Mucosa of rectum (tissue), 2 donors: ENCODE results near the gene CDH6.

Experiments used
- H3K27ac ChIP-seq, 2 donors: one replicate each; pipeline ENCODE4 v1.7.0; 2013; ENCODE audit warnings: inconsistent platforms in 2 of 2, low read depth in 2 of 2, low read length in 2 of 2
- H3K27me3 ChIP-seq, 2 donors: one replicate each; pipeline ENCODE4 v1.7.0; 2013; ENCODE audit warnings: low read length in 2 of 2; ENCODE audit not compliant: control insufficient read depth in 2 of 2, insufficient read depth in 2 of 2
- H3K36me3 ChIP-seq, 2 donors: one replicate each; pipeline ENCODE4 v1.7.0; 2013; ENCODE audit warnings: low read length in 2 of 2; ENCODE audit not compliant: control insufficient read depth in 2 of 2, insufficient read depth in 2 of 2
- H3K4me1 ChIP-seq, 2 donors: one replicate each; pipeline ENCODE4 v1.7.0; 2013; ENCODE audit warnings: low read length in 2 of 2, mild to moderate bottlenecking in 1 of 2; ENCODE audit not compliant: control insufficient read depth in 2 of 2, insufficient read depth in 2 of 2
- H3K4me3 ChIP-seq, 2 donors: one replicate each; pipeline ENCODE4 v1.7.0; 2013; ENCODE audit warnings: low read length in 2 of 2
- H3K9ac ChIP-seq, 2 donors: one replicate each; pipeline ENCODE4 v1.7.0; 2013; ENCODE audit warnings: low read length in 2 of 2, low read depth in 1 of 2, mild to moderate bottlenecking in 1 of 2
- H3K9me3 ChIP-seq, 2 donors: one replicate each; pipeline ENCODE4 v1.7.0; 2013; ENCODE audit warnings: low read length in 2 of 2; ENCODE audit not compliant: control insufficient read depth in 2 of 2
- donor health status: healthy.
- donor health status: Normal muscosa, but diverticular disease.

Gene CDH6

DNA sequence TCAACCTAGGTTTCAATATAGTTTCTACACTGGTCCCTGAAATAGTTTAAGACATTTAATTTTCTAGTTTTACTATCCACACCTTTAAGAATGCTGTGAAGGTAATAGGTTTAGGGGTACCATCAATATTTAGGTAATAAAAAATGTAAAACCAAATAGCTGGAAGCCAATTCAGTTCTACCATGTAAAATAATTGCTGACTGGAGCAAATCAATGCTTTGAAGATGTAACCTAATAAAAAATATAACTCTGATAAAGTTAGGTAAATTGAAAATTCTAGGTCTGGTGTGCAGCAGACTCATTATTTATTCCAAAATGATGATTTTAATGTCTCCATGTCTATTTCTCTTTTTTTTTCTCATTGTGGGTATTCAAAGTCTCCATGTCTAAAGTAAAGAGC lies 21.8 kb downstream of the CDH6 start:
- Histone ChIP-seq H3K4me1 (peaks cover 0 to 2% of the 10 kb centered on the region in 2 donors), H3K27ac (no peak overlapping the region), H3K36me3 (no peaks in the 10 kb centered on the region), H3K4me3 (no peak overlapping the region), H3K27me3 (no peaks in the 10 kb centered on the region), H3K9me3 (no peaks in the 10 kb centered on the region), H3K9ac (no peak overlapping the region)

DNA sequence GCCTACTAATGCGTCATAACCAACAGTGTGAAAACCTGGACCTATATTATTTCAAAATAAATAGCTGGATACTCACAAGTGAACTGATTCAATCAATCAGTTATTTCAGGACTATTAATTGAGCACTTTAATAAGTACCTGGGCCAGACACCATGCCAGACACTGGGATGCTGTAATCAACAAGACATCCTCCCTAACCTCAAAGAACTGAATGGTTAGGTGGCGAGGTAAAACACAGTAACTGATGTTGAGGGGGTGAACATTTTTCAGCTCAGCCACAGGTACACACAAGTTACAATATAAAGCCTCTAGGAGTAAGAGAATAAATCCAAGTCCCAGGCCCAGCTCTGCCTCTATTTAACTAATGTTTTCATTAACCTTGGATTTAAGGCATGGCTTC lies 24.0 kb downstream of the CDH6 start:
- Histone ChIP-seq H3K9me3 (no peaks in the 10 kb centered on the region), H3K4me3 (no peak overlapping the region), H3K9ac (no peak overlapping the region), H3K27me3 (no peaks in the 10 kb centered on the region), H3K36me3 (no peaks in the 10 kb centered on the region), H3K4me1 (peaks cover 0 to 2% of the 10 kb centered on the region in 2 donors), H3K27ac (no peak overlapping the region)

DNA sequence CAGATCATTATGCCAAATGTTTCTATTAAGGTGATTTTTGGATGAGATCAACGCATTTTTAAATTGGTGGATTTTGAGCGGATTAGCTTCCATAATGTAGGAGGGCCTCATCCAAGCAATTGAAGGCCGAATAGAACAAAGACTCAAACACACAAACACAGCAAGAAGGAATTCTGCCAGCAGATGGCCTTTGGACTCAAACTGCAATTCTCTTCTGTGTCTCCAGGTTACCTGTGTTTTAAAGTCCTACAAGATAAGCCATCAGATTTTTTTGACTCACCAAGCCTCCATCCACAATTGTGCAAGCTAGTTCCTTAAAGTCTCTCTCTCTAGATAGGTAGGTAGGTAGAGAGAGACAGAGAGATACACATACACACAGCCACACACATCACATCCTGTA lies 25.5 kb downstream of the CDH6 start:
- H3K9ac ChIP-seq = no peak overlapping the region
- H3K27me3 ChIP-seq = no peaks in the 10 kb centered on the region
- peaks cover 0 to 2% of the 10 kb centered on the region in 2 donors for H3K4me1 ChIP-seq
- no peak overlapping the region for H3K4me3 ChIP-seq
- no peak overlapping the region for H3K27ac ChIP-seq
- no peaks in the 10 kb centered on the region for H3K9me3 ChIP-seq
- no peaks in the 10 kb centered on the region for H3K36me3 ChIP-seq

DNA sequence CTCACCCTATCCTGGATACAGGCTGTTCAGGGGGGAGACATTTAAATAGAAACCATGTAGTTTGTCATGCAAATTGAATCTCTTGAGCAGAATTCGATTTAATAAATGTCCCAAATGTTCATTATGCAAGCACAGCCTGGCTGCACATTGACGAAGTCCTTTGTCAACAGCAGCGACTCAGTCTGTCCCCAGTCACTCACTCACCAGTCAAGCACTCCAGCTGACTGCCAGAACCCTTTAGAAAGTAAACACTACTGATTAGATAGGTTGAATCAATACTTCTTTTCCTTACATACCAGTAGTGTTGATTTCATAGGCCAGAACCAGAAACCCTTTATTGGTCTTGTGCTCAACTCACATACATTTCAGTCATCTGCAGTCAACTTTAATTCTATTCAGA lies 27.5 kb downstream of the CDH6 start:
- Histone ChIP-seq H3K9ac (no peak overlapping the region), H3K4me3 (no peak overlapping the region), H3K9me3 (no peaks in the 10 kb centered on the region), H3K36me3 (no peaks in the 10 kb centered on the region), H3K27me3 (no peaks in the 10 kb centered on the region), H3K27ac (no peak overlapping the region), H3K4me1 (peaks cover 0 to 2% of the 10 kb centered on the region in 2 donors)

DNA sequence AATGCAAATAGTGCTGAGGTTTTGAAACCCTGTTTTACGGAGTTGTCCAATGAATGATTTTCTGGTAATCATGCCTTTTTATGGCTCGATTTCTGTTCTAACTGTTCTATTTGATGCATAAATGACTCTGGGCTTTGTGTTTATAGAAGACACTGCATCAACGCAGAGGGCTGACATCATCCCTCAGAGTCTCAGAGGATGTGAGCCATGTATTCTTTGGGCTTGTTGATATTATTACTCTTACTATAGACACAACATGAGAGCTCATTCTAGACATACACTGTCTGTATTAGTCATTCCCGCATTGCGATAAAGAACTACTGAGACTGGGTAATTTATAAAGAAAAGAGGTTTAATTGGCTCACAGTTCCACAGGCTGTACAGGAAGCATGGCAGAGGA lies 31.6 kb downstream of the CDH6 start:
- Histone ChIP-seq H3K36me3 (no peaks in the 10 kb centered on the region), H3K27ac (no peak overlapping the region), H3K4me1 (no peaks in the 10 kb centered on the region), H3K27me3 (no peaks in the 10 kb centered on the region), H3K9me3 (no peaks in the 10 kb centered on the region), H3K9ac (no peak overlapping the region), H3K4me3 (no peak overlapping the region)

DNA sequence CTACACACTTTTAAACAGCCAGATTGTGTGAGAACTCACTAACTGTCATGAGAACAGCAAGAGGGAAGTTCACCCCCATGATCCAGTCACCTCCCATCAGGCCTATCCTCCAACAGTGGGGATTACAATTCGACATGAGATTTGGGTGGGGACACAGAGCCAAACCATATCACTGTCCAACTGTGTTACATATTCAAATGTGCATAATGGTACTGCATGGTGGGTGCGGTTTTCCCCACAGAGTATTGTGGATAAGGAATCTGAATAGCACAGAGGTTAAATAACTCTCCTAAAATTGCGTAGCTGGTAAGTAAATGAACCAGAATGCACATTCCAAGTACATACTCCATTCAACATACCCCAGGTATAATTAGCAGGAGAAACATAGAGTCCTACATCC lies 32.1 kb downstream of the CDH6 start:
- H3K27ac ChIP-seq = no peak overlapping the region
- H3K9ac ChIP-seq = no peak overlapping the region
- no peaks in the 10 kb centered on the region for H3K4me1 ChIP-seq
- H3K9me3 ChIP-seq = no peaks in the 10 kb centered on the region
- no peak overlapping the region for H3K4me3 ChIP-seq
- H3K27me3 ChIP-seq = no peaks in the 10 kb centered on the region
- H3K36me3 ChIP-seq = no peaks in the 10 kb centered on the region

DNA sequence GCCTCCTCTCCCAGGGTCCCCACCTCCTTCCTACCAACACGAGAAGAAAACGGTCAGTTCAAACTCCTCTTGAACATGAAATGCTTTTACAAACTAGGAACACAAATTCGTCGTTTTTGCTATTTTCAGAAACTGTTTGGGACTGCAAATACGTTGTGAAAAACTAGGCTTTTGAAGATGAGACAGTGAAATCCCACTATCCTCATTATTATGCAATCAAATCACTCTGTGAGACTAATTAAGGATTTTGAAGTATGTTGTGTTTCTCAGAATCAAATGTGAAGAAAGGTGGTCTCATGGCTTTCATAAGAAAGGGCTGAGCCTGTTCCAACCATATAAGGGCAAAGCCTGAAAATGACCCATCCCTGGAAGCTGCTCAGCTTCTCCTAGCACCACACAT lies 33.2 kb downstream of the CDH6 start:
- H3K27me3 ChIP-seq = no peaks in the 10 kb centered on the region
- no peak overlapping the region for H3K27ac ChIP-seq
- H3K36me3 ChIP-seq = no peaks in the 10 kb centered on the region
- no peaks in the 10 kb centered on the region for H3K4me1 ChIP-seq
- H3K9me3 ChIP-seq = no peaks in the 10 kb centered on the region
- H3K4me3 ChIP-seq = no peak overlapping the region
- no peak overlapping the region for H3K9ac ChIP-seq

DNA sequence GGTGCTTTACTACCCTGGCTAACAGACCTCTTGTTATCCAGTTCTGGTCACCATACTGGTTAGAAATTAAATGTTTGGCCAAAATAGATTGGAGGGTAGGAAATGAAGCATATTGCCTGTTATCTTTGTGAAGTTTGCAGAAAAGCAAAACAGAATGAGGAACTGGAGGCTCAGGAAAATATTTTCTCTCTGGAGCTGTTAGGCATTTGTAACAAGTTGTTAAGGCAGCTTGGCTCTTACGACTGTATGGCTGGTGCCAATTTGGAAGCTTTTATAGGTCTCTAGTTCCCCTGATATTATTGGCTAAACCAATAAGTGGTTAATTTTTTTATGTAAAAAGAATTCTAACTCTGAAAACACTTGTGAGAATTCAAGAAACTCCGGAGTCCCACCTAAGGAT lies 35.8 kb downstream of the CDH6 start:
- Histone ChIP-seq H3K36me3 (no peaks in the 10 kb centered on the region), H3K4me3 (no peak overlapping the region), H3K27me3 (no peaks in the 10 kb centered on the region), H3K9me3 (no peaks in the 10 kb centered on the region), H3K27ac (no peak overlapping the region), H3K4me1 (no peaks in the 10 kb centered on the region), H3K9ac (no peak overlapping the region)

DNA sequence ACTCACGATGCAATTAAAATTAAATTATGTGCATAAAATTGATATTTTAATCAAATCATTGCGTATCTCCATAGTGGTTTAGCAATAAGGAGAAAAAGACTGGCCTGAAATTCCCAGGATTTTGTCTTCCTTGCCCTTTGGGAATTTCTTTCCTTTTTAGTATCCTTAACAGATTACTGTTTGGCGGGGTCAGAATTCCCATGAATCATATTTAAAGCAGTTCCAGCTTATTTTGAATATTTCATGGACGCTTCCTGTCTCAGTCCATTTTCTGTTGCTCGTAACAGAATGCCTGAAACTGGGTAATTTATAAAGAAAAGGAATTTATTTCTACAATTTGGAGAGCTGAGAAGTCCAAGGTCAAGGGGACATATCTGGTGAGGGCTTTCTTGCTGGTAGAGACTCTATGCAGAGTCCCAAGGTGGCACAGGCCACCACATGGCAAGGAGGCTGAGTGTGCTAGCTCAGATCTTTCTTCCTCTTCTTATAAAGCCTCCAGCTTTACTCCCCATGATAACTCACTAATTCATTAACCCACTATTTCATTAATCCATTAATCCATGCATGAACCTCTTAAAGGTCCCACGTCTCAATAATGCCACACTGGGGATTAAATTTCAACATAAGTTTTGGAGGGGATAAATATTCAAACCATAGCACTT lies 37.8 kb downstream of the CDH6 start:
- no peaks in the 10 kb centered on the region for H3K36me3 ChIP-seq
- H3K27ac ChIP-seq = no peak overlapping the region
- no peaks in the 10 kb centered on the region for H3K9me3 ChIP-seq
- H3K27me3 ChIP-seq = no peaks in the 10 kb centered on the region
- no peak overlapping the region for H3K4me3 ChIP-seq
- H3K4me1 ChIP-seq = no peaks in the 10 kb centered on the region
- no peak overlapping the region for H3K9ac ChIP-seq

DNA sequence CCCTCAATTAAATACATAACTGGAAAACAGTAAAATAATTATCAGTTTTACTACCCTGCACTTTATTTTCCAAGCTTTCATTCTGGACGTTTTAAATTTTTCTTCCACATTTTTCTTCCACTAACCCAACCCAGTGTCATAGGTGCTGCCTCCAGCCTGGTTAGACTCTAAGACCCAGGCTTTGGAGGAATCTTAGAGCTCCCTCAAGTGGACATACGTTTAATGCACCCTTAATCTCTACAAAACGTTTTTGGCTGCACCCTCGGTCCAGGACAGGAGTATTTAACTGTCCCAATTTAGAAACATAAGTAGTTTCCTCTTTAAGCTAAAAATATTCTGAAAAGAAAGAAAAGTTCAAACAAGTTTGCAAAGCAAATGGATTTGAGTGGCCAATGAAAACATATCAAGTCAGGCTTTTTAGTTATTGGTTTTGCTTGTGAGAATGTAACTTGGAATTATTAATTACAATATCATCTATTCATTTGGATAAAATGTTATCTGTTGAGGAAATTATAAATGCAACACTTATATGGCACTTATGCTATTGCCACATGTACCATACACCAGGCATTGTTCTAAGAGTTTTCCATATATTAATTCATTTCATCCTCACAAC lies 38.9 kb downstream of the CDH6 start:
- H3K36me3 ChIP-seq = no peaks in the 10 kb centered on the region
- H3K4me1 ChIP-seq = no peaks in the 10 kb centered on the region
- no peak overlapping the region for H3K27ac ChIP-seq
- H3K9me3 ChIP-seq = no peaks in the 10 kb centered on the region
- no peak overlapping the region for H3K4me3 ChIP-seq
- H3K9ac ChIP-seq = no peak overlapping the region
- H3K27me3 ChIP-seq = no peaks in the 10 kb centered on the region
